ENCODE data around the gene TMC6.
"Not testable (repeated sequence)": the region's sequence is repeated elsewhere in the genome, so short reads cannot be mapped to it uniquely, and the experiment has no call there.

Gene TMC6

DNA sequence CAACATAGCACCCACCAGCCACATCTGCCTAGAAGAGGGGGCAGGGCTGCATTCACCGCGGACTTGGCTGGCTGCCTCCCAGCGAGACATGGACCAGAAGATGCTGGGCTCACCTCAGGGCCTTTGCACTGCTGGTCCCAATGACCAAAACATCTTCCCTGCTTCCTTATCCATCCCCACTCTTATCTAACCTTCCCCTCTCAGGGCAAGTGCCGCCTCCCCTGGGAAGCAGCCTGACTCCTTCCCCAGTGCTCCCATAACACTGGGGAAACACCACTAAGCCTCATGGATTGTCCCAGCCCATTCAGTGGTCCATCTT, 5.7 kb downstream of the TMC6 start:
- DNase-seq = no peak

DNA sequence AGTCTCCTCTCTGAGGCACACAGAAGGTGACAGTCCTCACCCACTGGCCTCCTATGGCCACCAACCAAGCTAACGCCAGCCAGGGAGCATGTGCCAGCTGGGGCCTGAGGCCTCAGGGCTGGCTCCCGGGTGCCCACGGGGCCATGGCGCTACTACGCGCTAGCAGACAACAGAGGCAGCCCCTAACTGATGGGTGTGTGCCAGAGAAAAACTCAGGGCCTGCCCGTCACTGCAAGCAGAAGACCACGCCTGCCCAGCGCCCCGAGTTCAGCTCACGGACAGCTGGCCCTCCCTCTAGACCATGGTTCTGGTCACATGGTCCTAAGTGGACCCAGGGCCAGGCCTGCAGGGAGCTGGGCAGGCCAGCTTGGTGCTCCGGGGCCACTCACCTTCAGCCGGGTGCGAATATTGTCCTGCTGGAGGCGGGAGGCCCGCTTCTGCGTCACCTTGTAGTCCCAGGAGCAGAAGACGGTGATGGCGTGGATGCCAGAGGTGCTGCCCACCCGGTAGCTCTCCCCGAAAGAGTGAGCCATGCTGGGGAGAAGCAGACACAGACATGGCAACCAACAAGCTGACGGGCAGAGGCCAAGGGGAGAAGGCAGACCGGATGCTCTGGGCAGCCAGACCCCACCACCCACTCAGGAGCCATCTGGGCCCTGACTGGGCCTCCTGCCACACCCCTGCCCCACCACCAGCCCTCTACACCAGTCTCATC, 6.2 kb downstream of the TMC6 start:
- DNase-seq = no peak

DNA sequence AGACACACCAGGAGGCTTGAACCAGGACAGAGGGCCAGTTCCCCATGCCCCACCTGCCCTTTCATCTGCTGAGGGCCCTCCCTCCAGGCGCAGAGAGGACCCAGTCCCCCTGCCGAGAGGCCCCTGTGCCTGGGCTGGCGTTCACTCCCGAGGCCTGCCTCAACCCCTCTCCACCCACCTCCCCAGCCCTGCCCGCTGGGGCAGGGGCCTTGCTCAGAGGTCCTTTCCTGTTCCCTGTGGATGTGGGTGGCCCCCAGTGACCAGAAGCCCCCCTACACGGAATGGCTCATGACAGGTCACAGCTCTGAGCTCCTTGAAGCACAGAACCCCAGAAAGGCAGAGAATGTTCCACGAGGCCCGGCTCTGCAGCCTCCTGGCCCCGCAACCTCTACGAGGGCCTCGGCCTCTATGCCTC, 6.7 kb downstream of the TMC6 start:
- no peak for DNase-seq

DNA sequence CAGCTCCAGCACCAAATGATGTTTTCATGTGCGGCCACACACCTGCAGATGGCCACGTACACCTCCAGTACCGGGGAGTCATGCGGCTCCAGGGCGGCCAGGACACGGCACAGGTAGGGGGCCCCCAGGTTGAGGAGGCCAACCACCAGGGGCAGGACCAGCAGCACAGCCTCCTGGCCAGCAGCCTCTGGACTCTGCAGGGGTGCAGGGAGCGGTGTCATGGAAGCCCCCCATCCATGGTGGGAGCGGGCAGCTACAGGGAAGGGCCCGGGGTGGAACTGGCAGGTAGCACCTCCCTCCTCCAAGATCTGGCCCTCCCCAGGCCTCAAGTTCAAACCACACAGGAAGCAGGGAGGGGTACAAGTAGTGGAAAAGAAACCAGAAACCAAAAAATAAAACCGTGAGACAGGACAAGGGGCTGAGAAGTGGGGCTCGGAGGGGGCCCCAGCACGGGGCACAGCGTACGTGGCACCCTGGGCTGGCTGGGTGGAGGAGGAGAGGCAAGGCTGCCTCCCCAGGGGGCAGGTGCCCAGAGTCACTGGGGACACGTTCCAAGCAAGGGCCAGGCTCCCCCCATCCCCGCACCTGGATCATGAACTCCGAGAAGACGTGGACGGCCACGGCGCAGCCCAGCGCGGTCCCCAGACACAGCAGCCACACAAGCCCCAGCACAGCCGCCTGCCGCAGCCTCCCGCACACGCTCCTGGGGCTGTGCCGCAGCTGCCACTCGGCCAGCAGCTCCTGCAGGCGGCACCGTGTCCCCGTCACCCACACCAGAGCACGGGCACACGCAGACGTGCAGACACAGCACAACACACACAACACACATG, 7.4 kb downstream of the TMC6 start:
- DNase-seq = no peak

GRCh38 chr17:78120537-78120936, 8.0 kb downstream of the TMC6 start:
- DNase-seq = no peak

- no peak for DNase-seq
Observed at GRCh38 chr17:78118801-78119241, 9.7 kb downstream of the TMC6 start.

DNA sequence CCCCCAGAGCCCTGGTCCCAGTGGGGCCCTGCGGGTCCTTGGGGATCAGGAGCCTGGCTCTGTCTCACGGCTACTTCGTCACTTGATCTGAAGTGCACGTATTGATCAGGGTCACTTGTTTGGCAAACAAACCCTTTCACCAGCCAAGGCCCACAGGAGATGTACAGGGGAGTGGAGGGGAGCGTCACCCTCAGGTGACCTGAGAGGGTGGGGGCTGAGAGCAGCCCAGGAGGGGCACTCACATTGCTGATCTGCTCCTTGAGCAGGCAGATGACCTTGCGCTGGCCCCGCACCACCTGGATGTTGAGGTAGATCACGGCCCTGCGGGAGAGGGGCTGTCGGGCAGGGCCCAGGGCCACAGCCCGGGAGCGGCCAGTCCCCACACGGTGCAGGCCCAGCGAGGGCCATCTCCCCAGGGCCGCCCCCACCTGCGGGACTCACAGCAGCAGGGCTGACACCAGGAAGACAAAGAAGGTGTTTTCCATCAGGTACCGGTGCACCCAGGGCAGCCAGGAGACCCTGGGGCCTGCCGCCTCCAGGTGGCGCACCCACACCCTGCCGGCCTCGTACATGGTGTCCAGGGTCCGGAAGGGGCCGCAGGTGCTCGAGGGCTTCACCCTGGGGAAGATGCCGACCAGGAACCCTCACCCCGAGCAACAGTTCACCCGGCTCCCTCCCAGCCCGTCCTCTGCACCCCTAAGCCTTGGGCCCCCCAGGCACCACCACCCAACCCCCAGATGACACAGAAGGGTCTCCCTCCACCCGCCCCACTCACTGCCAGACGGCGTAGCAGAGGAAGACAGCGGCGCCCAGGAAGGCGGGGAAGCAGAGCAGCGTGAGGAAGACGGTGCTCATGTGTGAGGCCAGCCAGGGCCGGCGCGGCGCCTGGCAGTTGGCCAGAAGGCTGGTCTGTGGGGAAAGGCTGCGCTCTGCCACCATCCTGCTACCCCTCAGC, 11.3 kb downstream of the TMC6 start:
- DNase-seq = peak; percentile 64

DNA sequence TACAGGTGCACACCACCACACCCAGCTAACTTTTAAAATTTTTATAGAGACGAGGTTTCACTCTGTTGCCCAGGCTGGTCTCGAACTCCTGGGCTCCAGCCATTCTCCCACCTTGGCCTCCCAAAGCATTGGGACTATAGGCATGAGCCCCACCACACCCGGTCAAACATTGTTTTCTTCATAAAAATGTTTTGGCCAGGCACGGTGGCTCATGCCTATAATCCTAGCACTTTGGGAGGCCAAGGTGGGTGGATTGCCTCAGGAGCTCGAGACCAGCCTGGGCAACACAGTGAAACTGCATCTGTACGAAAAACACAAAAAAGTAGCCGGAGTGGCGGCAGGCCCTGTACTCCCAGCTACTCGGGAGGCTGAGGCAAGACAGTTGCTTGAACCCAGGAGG, 12.1 kb downstream of the TMC6 start:
- no peak for DNase-seq

GRCh38 chr17:78115803-78116202, 12.8 kb downstream of the TMC6 start:
- not testable (repeated sequence) for DNase-seq

DNA sequence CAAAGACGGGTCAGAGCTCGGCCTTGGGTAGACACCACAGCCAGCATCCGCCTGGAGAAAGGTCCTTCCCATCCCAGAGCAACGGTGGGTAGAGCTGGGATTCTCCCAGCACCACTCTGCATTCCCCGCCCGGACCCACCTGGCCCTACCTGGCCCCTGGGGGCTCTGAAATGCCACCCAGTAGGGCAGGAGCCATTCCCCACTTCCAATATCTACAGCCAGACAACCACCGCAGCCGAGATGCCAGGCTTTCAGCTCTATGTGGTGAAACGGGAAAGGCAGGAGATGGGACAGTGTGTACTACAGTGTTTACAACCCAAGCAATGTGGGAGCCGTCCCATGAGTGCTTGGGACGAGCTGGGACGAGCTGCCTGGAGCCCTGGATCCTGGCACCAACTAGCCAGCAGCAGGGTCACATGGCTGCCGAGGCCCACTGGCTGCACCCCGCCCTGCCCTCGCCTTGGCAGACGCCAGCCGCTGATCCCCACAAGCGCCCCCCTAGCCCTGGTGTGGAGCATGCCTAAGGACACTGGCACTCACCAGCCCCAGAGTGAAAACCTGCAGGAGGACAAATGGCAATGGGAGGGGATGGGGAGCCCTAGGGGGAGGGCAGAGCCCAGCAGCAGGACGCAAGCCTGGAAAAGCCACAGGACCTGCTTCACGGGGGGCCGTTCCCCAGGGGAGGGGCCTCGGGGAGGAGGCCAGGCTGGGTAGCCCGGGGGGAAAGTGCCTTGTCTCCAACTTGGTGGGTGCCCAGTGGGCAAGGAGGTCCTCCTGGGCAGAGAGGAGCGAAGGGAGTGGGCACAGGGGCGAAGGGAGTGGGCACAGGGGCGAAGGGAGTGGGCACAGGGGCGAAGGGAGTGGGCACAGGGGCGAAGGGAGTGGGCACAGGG, 13.5 kb downstream of the TMC6 start:
- no peak for DNase-seq

DNA sequence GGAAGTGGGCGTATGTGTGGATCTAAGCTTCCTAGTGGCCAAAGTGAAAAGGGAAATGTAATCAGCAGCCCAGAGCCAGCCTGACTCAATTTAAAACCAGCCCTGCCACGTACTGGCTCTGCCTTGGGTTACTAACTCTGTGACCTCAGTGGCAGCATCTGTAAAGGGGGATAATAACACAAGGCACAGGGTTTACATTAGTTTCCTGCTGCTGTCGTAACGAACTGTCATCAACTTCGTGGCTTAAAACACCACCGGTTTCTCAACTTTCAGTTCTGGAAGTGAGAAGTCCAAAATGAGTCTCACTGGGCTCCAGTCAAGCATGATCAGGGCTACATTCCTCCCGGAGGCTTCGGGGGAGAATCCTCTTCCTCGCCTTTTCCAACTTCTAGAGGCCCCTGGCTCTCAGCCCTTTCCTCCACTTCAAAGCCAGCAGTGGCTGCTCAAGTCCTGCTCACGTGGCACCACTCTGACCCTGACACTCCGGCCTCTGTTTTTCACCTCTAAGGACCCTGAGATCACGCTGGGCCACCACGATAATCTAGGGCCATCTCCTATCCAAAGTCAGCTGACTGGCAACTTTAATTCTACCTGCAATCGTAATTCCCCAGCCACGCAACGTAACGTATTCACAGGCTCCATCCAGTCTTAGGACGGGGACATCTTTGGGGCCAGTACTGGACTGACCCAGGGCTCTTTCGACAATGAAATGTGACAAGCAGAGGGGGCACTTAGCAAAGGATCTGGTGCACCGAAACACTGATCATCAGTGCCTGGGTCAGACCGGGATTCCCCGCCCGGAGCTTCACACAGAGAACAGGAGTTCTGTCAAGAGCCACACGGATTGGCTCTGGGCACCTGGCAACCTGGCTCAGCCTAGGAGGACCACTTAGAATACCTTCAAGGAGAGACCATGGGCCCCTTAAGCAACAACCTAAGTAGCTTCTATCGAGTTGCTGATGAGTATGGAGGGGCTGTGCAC, 14.5 kb downstream of the TMC6 start:
- no peak for DNase-seq

DNA sequence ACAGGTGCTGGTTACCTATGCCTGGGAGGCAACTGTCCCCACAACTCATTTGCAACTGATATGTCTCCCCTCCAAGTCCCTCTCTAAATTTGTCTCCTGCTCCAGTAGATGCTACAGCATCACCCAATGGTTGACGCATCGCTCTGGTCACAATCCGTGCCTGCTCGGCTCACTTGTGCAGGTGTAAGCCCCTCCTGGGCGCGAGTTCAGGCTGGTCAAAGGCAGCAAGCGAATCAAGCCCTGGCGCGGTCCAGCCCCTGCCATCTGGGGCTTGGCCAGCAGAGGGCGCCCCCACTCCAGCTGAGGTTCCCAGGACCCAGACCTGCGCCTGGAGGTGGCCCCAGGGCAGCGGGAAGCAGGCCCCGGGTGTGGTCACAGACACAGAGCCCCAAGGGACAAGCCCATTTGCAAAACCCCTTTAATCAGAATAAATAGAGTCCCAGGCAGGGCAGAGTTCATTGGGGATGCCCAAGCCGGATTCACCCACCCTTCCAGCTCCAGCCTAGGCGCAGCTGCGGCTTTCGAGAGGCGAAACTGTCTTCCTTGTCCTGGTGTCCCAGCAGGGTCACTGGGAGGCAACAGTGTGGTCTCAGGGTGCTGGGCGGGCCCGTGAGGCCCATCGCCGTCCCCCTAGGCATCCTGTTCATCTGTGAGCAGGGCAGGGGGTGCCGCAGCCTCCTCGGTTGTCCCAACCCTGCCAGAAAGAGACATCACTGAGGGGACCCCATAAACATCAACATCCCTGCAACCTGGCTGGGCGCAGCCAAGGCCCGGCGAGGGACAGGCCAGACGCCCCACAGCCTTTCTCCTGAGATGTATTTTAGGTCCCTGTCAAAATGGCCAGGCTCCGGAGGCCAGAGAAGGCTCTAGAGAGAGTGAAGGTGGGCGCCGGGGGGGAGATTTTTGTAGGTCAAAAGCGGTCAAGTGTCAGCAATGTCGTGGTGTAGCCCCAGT, 15.8 kb downstream of the TMC6 start:
- DNase-seq = peak; percentile 44

DNA sequence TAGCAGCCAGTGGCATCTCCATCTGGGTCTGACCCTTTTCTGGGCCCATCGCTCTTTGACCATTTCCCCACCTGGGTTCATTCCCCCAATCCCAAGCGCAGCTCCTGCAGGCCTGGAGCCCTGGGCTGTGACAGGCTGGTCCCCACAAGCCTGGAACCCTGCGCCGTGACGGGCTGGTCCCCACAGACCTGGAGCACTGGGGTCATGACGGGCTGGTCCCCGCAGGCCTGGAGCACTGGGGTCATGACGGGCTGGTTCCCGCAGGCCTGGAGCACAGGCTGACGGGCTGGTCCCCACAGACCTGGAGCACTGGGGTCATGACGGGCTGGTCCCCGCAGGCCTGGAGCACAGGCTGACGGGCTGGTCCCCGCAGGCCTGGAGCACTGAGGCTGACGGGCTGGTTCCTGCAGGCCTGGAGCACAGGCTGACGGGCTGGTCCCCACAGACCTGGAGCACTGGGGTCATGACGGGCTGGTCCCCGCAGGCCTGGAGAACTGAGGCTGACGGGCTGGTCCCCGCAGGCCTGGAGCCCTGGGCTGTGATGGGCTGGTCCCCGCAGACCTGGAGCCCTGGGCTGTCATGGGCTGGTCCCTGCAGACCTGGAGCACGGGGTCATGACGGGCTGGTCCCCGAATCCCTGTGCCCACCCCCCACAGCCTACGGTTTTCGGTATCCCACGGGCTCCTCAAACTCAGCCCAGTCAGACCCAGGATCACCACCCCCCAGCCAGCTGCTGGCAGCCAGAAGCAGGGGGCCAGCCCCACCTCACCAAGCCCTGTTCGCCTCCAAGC, 16.6 kb downstream of the TMC6 start:
- no peak for DNase-seq

GRCh38 chr17:78111016-78111726, 17.4 kb downstream of the TMC6 start:
- no peak for DNase-seq

DNA sequence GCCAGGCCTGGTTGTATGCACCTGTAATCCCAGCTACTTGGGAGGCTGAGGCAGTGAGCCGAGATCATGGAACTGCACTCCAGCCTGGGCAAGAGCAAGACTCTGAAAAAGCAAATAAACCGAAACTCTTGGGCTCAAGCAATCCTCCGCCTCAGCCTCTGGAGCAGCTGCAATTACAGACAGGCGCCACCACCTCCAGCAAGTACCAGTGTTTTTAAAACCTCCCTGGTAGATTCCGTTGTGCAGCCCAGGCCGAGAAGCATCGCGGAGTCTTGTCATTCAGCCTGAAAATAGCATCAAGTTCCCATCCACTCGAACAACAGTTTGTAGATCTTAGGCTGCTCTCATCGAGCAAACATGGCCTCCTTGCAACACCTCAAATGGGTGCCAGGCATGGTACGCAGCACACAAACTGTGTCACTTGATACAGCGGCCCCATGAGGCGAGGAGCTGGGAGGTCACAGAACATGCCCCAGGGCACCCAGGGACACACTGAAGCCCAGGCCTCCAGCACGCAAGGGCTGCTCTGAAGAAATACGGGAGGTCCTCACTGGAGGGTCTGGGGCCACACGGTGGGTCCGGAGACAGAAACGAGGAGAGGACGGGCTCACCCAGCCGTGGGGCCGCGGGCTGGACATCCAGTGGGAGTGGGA, 18.1 kb downstream of the TMC6 start:
- DNase-seq = no peak

DNA sequence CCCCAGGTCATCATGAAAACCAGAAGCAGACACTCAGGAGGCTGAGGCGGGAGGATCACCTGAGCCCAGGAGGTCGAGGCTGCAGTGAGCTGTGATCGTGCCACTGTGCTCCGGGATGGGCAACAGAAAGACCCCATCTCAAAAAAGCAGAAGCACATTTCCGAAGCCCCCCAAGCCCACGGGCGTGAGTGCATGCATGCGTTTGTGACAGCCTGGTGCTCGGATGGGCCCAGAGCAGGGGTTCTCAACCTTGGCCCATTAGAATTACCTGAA, 19.1 kb downstream of the TMC6 start:
- no peak for DNase-seq

DNA sequence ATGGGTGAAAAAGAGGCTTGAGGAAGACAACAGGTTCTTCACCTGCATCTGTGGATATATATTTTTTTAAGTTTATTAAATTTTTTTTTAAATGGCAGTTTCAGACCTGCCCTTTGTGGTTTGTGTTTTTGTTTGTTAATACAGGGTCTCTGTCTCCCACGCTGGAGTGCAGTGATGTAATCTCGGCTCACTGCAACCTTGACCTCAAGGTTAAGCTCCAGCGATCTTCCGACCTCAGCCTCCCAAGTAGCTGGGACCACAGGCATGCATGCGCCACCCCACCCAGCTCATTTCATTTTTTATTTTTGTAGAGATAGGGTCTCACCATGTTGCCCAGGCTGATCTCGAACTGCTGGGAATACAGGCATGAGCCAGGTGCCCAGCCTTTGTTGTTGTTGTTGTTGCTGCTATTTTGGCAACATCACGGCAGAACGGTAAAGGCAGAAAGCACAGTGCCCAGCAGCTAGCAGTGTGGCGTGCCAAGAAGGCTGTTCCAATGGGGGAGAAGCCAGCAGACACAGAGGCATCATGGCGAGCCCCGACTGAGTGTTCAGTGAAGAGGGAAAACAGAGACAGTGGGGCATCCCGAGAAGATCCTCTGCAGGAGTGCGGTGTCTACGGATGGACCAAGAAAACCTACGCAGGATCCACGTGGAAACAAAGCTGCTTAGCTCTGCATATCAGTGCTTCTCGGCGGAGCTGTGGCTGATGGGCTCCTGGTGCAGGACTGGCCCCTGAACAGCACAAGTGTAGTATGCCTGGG, 19.6 kb downstream of the TMC6 start:
- DNase-seq = no peak
